Activated CD8-positive, alpha-beta memory T cell treated with anti-CD3 and anti-CD28 coated beads, Interleukin-2, amount 50 U/mL, for 1 hour (primary cell): ENCODE data around the gene GRIK2.

Experiments used
- DNase-seq: peaks from one replicate; pipeline ENCODE4 v3.0.0-alpha.2; 2020; ENCODE audit errors: extremely low read depth

Gene GRIK2

GRCh38 chr6:101454106-101454676, 60.7 kb downstream of the GRIK2 start:
- DNase-seq, result no peak

- no peak for DNase-seq
Measured at GRCh38 chr6:101458336-101458735, 64.8 kb downstream of the GRIK2 start.

GRCh38 chr6:101458826-101459225, 65.3 kb downstream of the GRIK2 start:
- no peak for DNase-seq

GRCh38 chr6:101462576-101462975, 69.1 kb downstream of the GRIK2 start:
- no peak for DNase-seq

GRCh38 chr6:101465863-101466262, 72.4 kb downstream of the GRIK2 start:
- no peak for DNase-seq

GRCh38 chr6:101477436-101477835, 83.9 kb downstream of the GRIK2 start:
- no peak for DNase-seq

GRCh38 chr6:101478891-101479290, 85.4 kb downstream of the GRIK2 start:
- no peak for DNase-seq

GRCh38 chr6:101482606-101483005, 89.1 kb downstream of the GRIK2 start:
- no peak for DNase-seq

- DNase-seq, result no peak
Measured at GRCh38 chr6:101484781-101485180, 91.3 kb downstream of the GRIK2 start.

GRCh38 chr6:101486124-101486523, 92.6 kb downstream of the GRIK2 start:
- DNase-seq, result no peak

- no peak for DNase-seq
Measured at GRCh38 chr6:101486726-101487125, 93.2 kb downstream of the GRIK2 start.

GRCh38 chr6:101489456-101489855, 95.9 kb downstream of the GRIK2 start:
- DNase-seq, result no peak

- no peak for DNase-seq
Measured at GRCh38 chr6:101490857-101491256, 97.3 kb downstream of the GRIK2 start.

GRCh38 chr6:101502818-101503217, 109.3 kb downstream of the GRIK2 start:
- no peak for DNase-seq

GRCh38 chr6:101509536-101509935, 116.0 kb downstream of the GRIK2 start:
- no peak for DNase-seq

GRCh38 chr6:101513181-101513580, 119.7 kb downstream of the GRIK2 start:
- DNase-seq, result no peak

- no peak for DNase-seq
Measured at GRCh38 chr6:101516578-101516977, 123.1 kb downstream of the GRIK2 start.

- no peak for DNase-seq
Measured at GRCh38 chr6:101517632-101518031, 124.1 kb downstream of the GRIK2 start.

- DNase-seq, result no peak
Measured at GRCh38 chr6:101522254-101522653, 128.7 kb downstream of the GRIK2 start.

GRCh38 chr6:101527467-101527866, 134.0 kb downstream of the GRIK2 start:
- DNase-seq, result no peak

- DNase-seq, result no peak
Measured at GRCh38 chr6:101528801-101529200, 135.3 kb downstream of the GRIK2 start.

GRCh38 chr6:101531538-101531937, 138.0 kb downstream of the GRIK2 start:
- no peak for DNase-seq

- DNase-seq, result no peak
Measured at GRCh38 chr6:101534386-101534785, 140.9 kb downstream of the GRIK2 start.

- DNase-seq, result no peak
Measured at GRCh38 chr6:101534821-101535220, 141.3 kb downstream of the GRIK2 start.
